GM18909 (cell line): ENCODE measurements around the gene TMEM135.
"Not testable (repeated sequence)": the region's sequence is repeated elsewhere in the genome, so short reads cannot be mapped to it uniquely, and the experiment has no call there.

Experiments used
- ATAC-seq: cut with Tn5 transposase; IDR thresholded peaks from one replicate; pipeline ENCODE4 v1.9.1; 2021; ENCODE audit warnings: mild to moderate bottlenecking; ENCODE audit not compliant: unreplicated experiment, poor library complexity

The TMEM135 gene

DNA sequence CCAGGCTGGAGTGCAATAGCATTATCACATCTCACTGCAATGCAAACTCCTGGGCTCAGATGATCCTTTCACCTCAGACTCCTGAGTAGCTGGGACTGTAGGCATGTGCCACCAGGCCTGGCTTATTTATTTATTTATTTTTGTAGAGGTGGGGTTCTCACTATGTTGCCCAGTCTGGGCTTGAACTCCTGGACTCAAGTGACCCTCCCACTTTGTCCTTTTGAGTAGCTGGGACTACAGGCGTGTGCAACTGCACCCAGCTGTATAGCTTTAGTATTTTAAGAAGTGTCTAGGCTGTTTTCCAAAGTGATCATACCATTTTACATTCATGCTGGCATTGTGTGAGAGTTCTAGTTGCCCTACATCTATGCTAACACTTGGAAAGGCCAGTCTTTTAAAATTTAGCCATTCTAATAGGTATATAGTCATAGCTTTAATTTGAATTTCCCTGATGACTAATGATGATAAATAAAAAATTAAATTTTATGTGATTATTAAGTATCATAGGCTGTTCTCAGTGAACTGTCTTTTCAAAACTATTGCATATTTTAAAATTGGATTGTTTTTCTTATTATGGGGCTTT is 96.9 kb downstream of the TMEM135 start:
- ATAC-seq = no peak

DNA sequence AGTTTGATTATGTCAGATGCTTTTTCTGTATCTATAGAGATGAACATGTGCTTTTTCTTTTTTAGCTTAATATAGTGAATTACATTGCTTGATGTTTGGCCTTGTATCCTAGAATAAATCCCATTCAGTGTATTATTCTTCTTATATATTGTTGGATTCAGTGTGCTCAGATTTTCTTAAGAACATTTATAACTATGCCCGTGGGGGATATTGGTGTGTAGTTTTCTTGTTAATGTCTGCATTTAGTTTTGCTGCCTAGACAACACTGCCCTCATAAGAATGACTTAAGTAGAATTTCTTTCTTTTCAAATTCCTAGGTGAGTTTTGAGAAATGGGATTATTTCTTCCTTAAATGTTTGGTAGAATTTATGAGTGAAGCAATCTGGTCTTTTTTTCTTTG is 98.5 kb downstream of the TMEM135 start:
- no peak for ATAC-seq

DNA sequence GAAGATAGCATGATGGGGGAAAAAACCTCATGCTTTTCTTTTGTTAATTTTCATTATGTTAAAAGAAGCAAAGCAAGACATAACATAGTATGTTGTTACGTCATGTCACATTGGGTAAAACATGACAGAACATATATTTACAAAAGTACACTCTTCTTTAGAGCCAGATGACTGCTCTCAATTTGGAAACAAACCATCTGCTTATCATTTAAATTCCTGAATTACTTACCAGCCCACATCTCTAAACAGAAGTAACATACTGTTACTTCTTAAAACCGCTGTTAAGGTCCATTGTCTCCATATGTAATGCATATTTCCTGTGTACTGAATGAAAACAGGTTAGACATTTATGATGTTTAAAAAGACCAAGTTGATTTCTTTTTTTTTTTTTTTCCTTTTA is 100.0 kb downstream of the TMEM135 start:
- ATAC-seq = no peak

DNA sequence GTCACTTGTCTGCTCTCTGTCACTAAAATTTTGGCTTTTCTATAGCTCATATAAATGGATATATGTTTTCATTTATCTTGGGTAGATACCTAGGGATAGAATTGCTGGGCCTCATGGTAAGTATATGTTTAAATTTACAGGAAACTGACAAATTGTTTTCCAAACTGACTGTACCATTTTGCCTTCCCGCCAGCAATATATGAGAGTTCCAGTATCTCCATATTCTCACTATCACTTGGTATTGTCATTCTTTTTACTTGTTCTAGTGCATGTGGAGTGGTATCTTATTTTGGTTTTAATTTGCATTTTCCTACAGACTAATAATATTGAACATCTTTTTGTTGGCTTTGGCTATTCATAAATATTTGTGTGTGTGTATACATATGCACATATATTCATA is 101.7 kb downstream of the TMEM135 start:
- ATAC-seq = no peak

DNA sequence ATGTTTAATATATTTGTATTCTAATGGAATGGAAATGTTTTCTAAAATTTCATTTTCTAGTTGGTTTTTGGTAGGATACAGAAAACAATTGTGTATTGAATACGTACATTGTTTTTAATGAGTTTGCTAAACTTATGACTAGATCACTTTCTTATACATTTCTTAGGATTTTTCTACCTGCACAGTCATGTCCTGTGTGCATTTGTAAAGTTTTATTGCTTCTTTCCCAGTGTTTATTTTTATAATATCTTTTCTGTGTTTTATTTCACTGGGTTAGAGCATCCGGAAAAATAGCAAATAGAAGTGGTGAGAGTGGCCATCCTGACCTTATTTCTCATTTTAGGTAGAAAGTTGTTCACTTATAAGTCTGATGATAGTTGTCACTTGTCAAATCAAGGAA is 103.6 kb downstream of the TMEM135 start:
- no peak for ATAC-seq

DNA sequence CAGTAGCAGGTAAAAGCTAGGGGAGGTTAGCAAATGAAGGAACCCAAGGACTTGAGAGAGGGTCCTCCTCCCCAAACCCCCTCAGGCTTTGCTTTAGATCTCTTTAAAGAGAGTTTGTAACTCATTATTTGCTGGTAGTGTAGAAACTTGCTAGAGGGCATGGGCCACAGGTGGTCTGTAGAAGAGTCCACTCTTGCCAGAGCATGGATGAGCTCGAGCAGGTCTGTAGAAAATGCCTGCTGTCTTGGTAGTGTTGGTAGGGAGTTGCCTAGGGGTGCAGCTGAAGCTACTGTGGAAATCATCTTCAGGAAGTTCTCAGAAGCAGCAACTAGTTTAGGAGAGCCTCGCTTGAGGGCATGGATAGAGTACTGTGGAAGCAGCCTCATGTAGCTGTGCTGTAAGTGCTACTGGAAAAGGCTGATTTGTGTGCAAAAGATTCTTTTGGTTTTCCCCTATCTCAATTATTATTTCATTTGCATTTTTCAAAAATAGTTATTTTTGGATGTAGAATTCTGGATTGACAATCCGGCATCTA is 104.3 kb downstream of the TMEM135 start:
- no peak for ATAC-seq

DNA sequence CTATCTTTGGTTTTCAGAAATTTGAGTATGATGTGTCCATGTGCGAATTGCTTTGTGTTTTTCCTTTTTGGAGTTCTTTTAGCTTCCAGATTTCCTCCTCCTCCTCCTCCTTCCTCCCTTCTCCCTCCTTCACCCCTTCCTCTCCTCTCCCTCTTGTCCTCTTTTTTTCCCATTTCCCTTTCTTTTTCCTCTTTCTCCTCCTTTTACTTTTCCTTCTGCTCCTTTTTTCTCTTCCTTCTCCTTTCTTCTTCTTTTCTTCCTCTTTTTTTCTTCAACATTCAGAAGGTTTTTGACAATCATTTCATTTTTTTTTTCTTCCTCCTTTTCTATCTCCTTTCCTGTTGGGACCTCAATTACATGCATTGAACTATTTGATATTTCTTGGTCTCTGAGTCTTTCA is 104.9 kb downstream of the TMEM135 start:
- ATAC-seq = no peak

DNA sequence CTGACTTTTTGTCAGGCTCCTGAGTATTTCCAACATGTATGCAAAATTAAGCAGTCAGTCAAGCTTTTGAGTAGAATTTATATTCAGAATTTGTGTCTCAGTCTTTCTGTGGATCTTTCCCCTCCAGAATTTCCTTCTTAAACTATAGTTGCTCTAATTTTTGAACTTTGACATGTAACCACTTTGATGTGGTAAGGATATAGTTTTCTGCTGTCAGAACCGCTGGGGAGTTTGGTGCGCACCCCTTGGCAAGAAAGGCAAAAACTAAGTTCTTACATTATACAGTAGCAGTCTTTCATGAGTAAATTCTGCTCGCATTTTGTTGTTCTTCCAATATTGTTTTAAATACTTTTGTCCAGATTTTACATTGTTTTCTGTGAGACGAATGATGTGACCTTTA is 105.9 kb downstream of the TMEM135 start:
- ATAC-seq = no peak

DNA sequence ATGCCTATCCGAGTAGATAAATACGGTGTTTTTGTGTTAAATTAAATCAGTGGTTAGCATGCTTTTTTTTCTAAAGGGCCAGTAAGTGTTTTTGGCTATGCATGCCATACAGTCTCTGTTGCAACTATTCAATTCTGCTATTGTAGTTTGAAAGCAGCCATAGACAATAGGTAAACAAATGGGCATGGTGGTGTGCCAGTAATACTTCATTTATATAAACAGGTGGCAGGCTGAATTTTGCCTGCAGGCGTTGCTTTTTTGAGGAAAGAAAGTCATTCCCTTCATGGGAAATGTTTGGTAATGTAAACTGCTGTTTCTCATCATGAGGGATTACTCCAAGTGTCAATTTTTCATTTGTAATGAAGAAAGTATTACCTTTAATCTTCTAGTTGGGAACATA is 106.5 kb downstream of the TMEM135 start:
- ATAC-seq = no peak

DNA sequence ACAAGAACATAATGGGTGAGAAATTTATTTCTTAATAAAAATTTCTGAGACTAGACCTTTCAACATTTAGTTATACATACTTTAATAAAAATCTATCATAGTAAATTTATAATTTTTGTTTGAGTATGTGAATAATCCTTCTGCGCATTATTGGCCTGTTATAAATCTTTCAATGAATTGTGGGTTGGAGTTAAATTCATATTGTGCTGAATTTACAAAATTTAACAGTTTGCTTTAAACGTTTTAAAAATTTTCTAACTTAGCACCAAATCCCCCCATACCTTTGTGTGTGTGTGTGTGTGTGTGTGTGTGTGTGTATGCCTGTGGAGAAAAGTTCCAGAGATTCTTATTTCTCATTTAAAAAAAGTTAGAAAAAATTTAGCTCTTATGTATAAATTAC is 111.0 kb downstream of the TMEM135 start:
- ATAC-seq = no peak

DNA sequence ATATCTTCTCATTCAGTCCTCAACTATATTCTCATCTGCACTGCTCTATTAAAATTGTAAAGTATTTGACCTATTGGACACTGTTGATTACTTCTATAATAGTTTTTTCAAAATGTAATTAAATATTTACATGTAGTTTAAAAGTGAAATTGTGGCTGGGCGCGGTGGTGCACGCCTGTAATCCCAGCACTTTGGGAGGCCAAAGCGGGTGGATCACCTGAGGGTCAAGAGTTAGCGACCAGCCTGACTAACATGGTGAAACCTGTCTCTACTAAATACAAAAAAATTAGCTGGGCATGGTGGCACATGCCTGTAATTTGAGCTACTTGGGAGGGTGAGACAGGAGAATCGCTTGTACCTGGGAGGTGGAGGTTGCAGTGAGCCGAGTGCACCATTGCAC is 112.0 kb downstream of the TMEM135 start:
- ATAC-seq = not testable (repeated sequence)

DNA sequence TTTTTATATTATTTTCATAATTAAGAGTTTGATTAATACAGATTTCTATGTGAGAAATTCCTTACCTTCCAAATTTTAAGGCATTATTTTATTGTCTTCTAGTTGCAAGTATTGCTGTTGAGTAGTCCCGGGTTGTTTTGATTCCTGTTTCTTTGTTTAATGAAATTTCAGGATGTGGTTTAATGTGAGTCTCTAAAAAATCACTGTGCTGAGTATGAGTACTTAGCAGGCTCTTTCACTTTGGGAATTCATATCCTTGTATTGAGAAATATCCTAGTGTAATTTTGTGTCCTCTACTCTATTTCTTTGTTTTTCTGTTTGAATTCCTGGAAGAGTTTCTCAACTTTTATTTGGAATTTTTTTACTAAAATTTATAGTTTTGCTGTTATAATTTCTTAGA is 113.2 kb downstream of the TMEM135 start:
- no peak for ATAC-seq

DNA sequence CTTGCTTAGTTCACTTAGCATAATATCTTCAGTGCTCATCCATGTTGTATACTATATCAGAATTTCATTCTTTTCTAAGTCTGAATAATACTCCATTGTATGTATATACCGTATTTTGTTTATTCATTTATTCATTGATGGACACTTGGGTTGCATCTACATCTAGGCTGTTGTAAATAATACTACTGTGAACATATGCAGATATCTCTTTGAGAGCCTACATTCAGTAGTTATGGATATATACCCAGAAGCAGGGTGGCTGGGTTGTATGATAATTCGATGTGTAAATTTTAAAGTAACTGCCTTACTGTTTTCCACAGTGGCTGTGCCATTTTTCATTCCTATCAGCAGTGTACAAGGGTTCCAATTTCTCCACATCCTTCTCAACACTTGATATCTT is 116.5 kb downstream of the TMEM135 start:
- ATAC-seq = no peak

DNA sequence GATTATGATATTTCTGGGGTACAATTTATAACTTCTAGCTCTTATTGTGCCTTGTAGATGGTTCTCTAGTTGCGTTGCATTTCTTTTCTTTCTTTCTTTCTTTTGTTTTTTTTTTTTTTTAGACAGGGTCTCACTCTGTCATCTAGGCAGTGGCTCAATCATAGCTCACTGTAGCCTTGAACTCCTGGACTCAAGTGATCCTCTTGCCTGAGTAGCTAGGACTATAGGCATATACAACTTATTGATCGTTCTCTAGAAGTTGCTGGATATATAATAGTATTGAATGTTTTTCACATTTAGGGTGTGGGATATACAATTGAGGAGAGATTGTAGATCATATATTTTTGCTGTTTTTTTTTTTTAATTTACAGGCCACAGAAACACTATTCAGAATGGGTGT is 119.2 kb downstream of the TMEM135 start:
- no peak for ATAC-seq

DNA sequence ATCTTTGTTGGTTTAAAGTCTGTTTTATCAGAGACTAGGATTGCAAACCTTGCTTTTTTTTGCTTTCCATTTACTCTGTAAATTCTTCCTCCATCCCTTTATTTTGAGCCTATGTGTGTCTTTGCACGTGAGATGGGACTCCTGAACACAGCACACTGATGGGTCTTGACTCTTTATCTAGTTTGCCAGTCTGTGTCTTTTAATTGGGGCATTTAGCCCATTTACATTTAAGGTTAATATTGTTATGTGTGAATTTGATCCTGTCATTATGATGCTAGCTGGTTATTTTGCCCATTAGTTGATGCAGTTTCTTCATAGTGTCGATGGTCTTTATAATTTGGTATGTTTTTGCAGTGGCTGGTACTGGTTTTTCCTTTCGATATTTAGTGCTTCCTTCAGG is 131.3 kb downstream of the TMEM135 start:
- not testable (repeated sequence) for ATAC-seq

DNA sequence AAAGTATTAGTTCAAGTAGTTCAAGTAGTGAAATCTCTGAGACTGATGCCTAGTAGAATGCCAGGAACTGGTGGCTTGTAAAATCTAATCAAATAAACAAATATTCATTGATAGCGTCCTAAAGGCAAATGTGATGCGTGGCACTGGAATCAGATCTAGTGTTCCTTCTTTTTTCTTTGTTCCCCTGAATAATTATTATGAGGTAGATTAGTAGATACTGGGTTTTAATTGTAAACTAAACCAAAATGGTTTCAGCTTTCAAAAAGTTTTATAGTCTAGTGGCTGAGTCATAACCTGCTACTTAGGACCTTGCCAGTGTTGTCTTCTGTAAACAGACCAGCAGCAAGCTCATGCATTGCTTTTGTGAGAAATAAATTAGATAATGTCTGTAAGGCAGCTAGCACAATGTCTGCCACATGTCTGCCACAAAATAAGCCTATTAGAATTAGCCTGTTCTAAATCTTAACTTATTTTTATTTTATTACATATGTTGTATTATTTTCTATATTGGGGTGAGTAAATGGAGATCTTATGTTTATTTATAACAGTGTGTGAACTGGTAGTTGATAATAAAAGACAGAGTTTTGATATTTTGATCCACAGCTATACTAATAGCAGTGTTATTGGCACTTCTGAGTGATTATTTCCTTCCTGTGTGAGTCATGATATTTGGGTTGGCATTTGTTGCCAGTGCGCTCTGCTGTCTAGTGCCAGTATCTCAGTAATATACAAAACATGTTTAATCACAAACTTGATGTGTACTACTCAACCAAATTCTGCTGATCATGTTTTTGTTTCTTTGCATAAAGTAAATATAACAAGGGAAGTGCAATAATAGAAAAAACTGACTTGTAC is 135.7 kb downstream of the TMEM135 start:
- ATAC-seq = no peak

DNA sequence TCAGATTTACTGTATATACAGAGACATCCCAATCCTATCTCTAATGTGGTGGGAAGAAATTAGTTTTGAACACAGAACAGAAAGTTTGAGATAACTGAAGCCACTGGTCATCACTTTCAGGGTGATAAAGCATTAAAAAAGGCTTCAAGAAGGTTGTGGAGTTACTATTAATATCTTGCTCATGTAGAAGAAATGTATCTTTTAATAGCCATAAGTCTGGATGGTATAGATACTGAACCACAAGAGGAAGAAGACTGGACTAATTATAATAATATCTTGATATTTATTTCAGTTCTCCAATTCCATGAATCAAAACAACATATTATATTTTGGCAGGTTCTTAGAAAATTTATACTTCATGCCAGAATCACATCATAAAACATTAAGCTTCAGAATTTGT is 137.1 kb downstream of the TMEM135 start:
- ATAC-seq = no peak

DNA sequence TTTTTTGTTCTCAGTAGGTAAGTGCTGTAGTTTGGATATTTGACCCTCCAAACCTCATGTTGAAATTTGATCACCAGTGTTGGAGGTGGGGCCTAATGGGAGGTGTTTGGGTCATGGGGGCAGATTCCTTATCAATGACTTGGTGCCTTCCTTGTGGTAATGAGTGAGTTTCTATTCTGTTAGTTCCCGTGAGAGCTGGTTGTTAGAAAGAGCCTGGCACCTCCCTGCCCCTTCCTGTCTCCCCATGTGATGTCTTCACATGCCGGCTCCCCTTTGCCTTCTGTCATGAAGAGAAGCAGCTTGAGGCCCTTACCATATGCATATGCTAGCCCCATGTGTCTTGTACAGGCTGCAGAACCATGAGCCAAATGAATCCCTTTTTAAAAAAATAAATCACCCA is 138.3 kb downstream of the TMEM135 start:
- ATAC-seq = no peak

DNA sequence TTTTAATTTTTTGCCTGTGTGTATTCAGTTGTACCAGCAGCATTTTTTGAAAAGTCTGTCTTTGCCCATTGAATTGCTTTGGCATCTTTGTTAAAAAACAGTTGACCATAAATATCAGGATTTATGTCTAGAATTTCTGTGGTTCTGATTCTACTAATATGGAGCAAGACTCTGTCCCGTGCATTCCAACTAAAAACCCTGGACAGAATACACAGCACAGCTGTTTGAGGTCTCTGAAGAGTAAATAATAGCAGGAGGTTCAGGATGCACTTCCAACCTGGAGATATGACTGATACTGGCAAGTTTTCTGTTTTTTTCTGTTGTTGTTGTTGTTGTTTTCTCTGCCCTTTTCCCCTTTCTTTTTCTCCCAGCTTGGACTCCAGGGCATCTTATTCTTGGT is 141.9 kb downstream of the TMEM135 start:
- no peak for ATAC-seq

DNA sequence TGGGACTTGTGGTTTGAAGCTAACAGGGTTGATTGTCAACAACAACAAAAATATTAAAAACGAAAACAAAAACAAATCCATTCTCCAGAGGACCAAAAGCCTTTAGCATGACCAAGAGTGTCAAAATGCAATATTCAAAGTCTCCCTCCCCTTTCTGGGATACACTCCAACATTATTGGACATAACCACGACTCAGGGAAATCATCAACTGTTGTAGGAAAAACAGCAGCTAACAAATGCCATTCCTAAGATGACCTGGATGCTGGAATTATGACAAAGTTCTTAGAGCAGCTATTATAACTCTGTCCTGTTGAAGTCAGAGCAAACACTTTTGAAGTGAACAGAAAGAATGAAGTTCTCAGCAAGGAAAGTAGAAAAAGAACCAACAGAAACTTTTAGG is 143.0 kb downstream of the TMEM135 start:
- no peak for ATAC-seq

DNA sequence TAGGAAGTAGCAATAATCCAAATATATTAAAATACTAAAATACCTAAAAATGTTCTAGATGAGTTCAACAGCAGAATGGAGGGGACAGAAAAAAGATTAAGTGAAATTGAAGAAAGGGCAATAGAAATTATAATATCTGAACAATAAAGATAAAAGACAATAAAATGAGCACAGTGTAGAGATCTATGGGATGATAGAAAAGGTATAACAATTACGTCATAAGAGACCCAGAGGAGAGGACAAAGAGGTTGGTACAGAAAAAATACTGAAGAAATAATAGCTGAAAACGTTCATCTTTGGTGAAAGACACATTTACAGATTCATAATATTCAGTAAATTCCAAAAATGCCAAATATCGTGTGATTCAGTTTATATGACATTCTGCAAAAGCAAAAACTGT is 143.4 kb downstream of the TMEM135 start:
- ATAC-seq = no peak

DNA sequence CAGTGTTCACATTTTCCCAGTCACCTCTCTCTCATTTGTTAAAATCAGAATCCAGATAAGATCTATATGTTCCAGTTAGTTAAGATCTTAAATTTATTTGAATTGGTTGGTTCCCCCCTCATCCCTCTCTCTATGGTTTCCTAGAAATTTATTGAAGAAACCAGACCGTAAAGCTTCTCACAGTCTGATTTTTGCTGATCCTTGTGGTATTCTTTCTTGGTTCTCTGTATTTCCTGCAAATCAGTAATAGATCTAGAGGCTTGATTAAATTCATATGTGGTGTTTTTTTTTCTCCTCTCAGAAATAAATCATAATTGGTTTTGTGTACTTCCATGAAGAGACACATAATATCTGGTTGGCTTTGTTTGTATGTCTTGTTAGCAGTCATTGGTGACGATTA is 147.5 kb downstream of the TMEM135 start:
- ATAC-seq = no peak
